GM13976 (cell line): ENCODE measurements around the gene SPTBN4.

Source experiments
- DNase-seq: peaks from one replicate; pipeline ENCODE4 v3.0.0; 2012; ENCODE audit warnings: low spot score
- CTCF ChIP-seq: IDR thresholded peaks from 2 replicates; pipeline ENCODE4 v1.5.1; 2012; ENCODE audit warnings: borderline replicate concordance, mild to moderate bottlenecking; ENCODE audit not compliant: insufficient read depth; ENCODE audit errors: extremely low read depth, missing control alignments, control extremely low read depth
- in situ Hi-C: fragments of 300-500 bp; cut with MboI; formaldehyde crosslinking; loops from one replicate; pipeline ENCODE4 v1.12.0; 2022; ENCODE audit warnings: low sequenced_read_pairs, mixed read lengths, inconsistent platforms; ENCODE audit not compliant: unreplicated experiment

SPTBN4 gene

DNA sequence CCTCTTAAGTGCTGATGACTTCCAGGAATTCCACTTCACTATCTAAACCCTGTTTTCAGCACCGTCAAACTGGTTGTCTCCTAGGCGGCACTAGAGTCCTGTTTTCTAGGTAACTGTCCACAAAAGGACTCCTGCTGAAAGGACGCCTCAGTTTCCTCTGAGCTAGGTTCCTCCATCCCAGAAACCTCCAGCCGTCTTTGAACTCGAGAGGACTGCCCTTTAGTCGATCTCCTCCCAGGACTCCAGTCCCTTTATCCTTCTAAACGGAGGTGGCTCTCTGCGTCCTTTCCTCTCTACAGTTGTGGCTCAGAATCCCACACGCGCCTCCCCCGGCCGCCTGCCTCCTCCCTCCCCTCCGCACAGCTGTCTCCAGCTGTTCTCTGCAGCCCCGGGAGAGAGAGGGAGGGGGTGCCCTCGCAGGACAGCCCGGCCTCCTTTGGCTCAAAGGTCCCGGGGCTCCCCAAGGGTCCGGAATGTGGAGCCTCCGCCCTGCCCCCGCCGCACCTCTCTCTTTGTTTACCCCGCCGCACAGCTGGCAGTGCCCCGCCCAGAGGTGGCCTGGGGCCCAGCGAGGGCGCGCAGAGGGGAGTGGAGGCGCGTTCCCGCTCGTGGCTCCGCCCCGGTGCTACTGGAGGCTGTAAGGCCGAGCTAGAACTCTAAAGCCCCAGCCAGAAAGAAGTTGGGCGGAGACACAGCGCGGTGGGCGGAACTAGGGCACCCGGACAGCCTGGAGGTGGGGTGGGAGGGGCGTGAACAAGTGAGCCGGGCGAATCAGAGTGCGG is 136.8 kb downstream of the SPTBN4 start:
- peak; percentile 93 for DNase-seq
- no peak for TF ChIP-seq CTCF
- in situ Hi-C loops = loop anchor here (25.0 kb wide), 1 partner anchor 291 kb away; no protein-coding TSS in a partner anchor

DNA sequence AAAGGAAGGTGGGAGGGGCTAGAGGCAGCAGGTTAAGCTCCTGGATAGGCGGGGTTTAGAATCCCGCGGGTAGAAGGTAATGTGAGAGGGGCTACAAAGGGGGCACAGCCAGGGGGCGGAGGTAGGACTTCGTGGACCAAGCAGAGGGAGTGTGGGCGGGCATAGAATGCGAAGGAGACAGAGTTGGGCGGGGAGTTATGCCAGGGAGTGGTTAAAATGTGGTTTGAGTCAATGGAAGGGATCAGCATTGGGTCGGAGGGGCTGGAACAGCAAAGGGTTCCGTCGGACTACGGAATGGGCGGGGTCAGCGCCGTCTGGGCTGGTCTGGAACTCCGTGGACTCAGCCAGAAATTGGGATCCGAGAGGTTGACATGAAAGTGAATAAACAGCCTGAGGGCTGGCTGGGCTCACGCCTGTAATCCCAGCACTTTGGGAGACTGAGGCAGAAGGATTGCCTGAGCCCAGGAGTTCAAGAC is 137.4 kb downstream of the SPTBN4 start:
- TF ChIP-seq CTCF = no peak
- no peak for DNase-seq
- in situ Hi-C loops = loop anchor here (25.0 kb wide), 1 partner anchor 292 kb away; no protein-coding TSS in a partner anchor

- in situ Hi-C loops = loop anchor here (25.0 kb wide), 1 partner anchor 292 kb away; no protein-coding TSS in a partner anchor
- no peak for TF ChIP-seq CTCF
- DNase-seq = no peak
Measured at GRCh38 chr19:40604647-40605215, 137.9 kb downstream of the SPTBN4 start.

- DNase-seq = peak; percentile 84
- TF ChIP-seq CTCF = peak; percentile 37
- in situ Hi-C loops = loop anchor here (25.0 kb wide), 1 partner anchor 293 kb away; no protein-coding TSS in a partner anchor
Measured at GRCh38 chr19:40605216-40605971, 138.6 kb downstream of the SPTBN4 start.

GRCh38 chr19:40607311-40608239 is 140.8 kb downstream of the SPTBN4 start:
- no peak for TF ChIP-seq CTCF
- in situ Hi-C loops = loop anchor here (25.0 kb wide), 1 partner anchor 295 kb away; no protein-coding TSS in a partner anchor
- no peak for DNase-seq
